ENCODE data around the gene UBASH3A. TPM values are rescaled to one million over a fixed set of nuclear protein-coding genes. Genes with fewer than 3 reads are reported as not detected.
"Not testable (repeated sequence)": the region's sequence is repeated elsewhere in the genome, so short reads cannot be mapped to it uniquely, and the experiment has no call there.

The UBASH3A gene
- total RNA-seq, 4 donors from 2014 or later = 3.9 to 14.0 (median 5.3) TPM

- peak in 2 of 3 donors; percentile 25 to 53 for DNase-seq
- Histone ChIP-seq H3K27me3 (no peaks in the 10 kb centered on the region), H3K36me3 (no peaks in the 10 kb centered on the region), H3K9me3 (no peaks in the 10 kb centered on the region), H3K27ac (peak overlapping the region in 3 of 4 donors; percentile 61 to 95 (median 86)), H3K4me1 (peaks cover 10 to 60% (median 20%) of the 10 kb centered on the region in 4 donors), H3K4me3 (no peak overlapping the region)
- TF ChIP-seq POLR2A (IDR thresholded peaks at IDR 0.05) (no peak), CTCF (IDR thresholded peaks at IDR 0.05) (no peak)
These were observed 64.9 kb downstream of the UBASH3A start for GRCh38 chr21:42468491-42469131.

- Histone ChIP-seq H3K27ac (peak overlapping the region in 3 of 4 donors; percentile 61 to 95 (median 86)), H3K36me3 (no peaks in the 10 kb centered on the region), H3K4me3 (no peak overlapping the region), H3K4me1 (peaks cover 10 to 55% (median 16%) of the 10 kb centered on the region in 4 donors), H3K27me3 (no peaks in the 10 kb centered on the region), H3K9me3 (no peaks in the 10 kb centered on the region)
- peak in 2 of 3 donors; percentile 57 to 79 for DNase-seq
- TF ChIP-seq CTCF (IDR thresholded peaks at IDR 0.05) (no peak), POLR2A (IDR thresholded peaks at IDR 0.05) (peak in 1 of 2 donors; percentile 60)
These were observed 65.6 kb downstream of the UBASH3A start for GRCh38 chr21:42469272-42469671.

GRCh38 chr21:42469726-42470125 is 66.0 kb downstream of the UBASH3A start:
- not testable (repeated sequence) for H3K27me3 ChIP-seq
- peaks cover 10 to 55% (median 13%) of the 10 kb centered on the region in 4 donors for H3K4me1 ChIP-seq

GRCh38 chr21:42471206-42471605 is 67.5 kb downstream of the UBASH3A start:
- H3K36me3 ChIP-seq = no peaks in the 10 kb centered on the region
- DNase-seq = peak in 1 of 3 donors; percentile 18
- H3K27me3 ChIP-seq = no peaks in the 10 kb centered on the region
- peaks cover 0 to 43% (median 3%) of the 10 kb centered on the region in 4 donors for H3K4me1 ChIP-seq
- no peak for TF ChIP-seq CTCF (IDR thresholded peaks at IDR 0.05)
- no peak for TF ChIP-seq POLR2A (IDR thresholded peaks at IDR 0.05)
- no peak overlapping the region for H3K27ac ChIP-seq
- H3K4me3 ChIP-seq = no peak overlapping the region
- no peaks in the 10 kb centered on the region for H3K9me3 ChIP-seq

More at GRCh38 chr21:42469726-42470125, 66.0 kb downstream of the UBASH3A start:
- H3K9me3 ChIP-seq, DNase-seq, H3K36me3 ChIP-seq, H3K4me3 ChIP-seq: not testable (repeated sequence)
- peak overlapping the region in 3 of 4 donors; percentile 56 to 95 (median 86) for H3K27ac ChIP-seq

GRCh38 chr21:42471716-42472330 is 68.1 kb downstream of the UBASH3A start:
- H3K36me3 ChIP-seq = no peaks in the 10 kb centered on the region
- no peak overlapping the region for H3K27ac ChIP-seq
- TF ChIP-seq CTCF (IDR thresholded peaks at IDR 0.05) = no peak
- no peak for TF ChIP-seq POLR2A (IDR thresholded peaks at IDR 0.05)
- H3K4me1 ChIP-seq = peaks cover 0 to 37% (median 3%) of the 10 kb centered on the region in 4 donors
- no peaks in the 10 kb centered on the region for H3K9me3 ChIP-seq
- DNase-seq = peak in 1 of 3 donors; percentile 17
- no peak overlapping the region for H3K4me3 ChIP-seq
- no peaks in the 10 kb centered on the region for H3K27me3 ChIP-seq

GRCh38 chr21:42472521-42472920 is 68.8 kb downstream of the UBASH3A start:
- Histone ChIP-seq H3K27ac (no peak overlapping the region), H3K9me3 (no peaks in the 10 kb centered on the region), H3K27me3 (no peaks in the 10 kb centered on the region), H3K36me3 (no peaks in the 10 kb centered on the region), H3K4me1 (peaks cover 0 to 30% (median 3%) of the 10 kb centered on the region in 4 donors), H3K4me3 (no peak overlapping the region)
- peak in 1 of 3 donors; percentile 37 for DNase-seq
- TF ChIP-seq CTCF (IDR thresholded peaks at IDR 0.05) = no peak
- TF ChIP-seq POLR2A (IDR thresholded peaks at IDR 0.05) = no peak

Data from Peyer's patch (tissue), 4 donors.